ENCODE results near the gene SPG21.
"Not testable (repeated sequence)": the region's sequence is repeated elsewhere in the genome, so short reads cannot be mapped to it uniquely, and the experiment has no call there.

Gene SPG21, protein sequence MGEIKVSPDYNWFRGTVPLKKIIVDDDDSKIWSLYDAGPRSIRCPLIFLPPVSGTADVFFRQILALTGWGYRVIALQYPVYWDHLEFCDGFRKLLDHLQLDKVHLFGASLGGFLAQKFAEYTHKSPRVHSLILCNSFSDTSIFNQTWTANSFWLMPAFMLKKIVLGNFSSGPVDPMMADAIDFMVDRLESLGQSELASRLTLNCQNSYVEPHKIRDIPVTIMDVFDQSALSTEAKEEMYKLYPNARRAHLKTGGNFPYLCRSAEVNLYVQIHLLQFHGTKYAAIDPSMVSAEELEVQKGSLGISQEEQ

DNA sequence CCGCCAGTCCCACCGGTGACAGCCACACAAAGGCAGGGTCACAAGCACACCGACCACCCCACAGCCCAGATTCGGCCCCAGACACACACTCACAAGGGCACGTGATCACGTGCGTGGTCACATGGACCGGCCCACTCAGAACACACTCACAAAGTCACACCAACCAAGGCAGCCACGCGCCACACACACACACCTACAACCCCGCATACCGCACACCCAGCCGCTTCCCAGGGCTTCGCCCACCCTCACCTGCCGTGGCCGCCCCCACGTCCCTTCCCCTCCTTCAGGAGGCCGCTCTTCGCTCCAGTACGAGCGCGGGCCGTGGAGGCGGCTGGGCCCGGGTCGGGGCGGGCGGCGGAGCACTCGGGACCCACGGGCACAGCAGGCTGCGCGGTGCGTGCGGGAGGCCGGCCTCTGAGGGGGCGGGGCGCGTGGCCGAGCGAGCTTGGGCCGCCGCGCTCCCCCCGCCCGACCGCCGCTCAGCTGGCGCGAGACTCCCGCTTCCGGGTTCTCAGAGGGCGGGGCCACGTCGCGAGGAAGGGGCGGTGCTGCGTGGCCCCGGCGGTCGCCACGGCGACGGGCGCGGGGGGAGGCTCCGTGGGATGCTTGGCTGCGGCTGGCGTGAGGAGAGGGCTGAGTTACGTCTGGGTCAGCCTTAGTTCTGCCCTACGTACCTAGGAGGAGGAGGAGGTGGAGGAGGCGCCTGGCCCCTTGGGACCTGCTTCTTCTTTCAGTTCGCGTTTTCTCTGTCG is at the start of gene SPG21:
Gene SPG21, minus strand, starts transcription at position 499 of the 752 bp plus-strand sequence. CDS start 6,345 bp downstream, outside the sequence.
- peak; percentile 75 for DNase-seq (ENCODE audit: low read depth, low spot score)

DNA sequence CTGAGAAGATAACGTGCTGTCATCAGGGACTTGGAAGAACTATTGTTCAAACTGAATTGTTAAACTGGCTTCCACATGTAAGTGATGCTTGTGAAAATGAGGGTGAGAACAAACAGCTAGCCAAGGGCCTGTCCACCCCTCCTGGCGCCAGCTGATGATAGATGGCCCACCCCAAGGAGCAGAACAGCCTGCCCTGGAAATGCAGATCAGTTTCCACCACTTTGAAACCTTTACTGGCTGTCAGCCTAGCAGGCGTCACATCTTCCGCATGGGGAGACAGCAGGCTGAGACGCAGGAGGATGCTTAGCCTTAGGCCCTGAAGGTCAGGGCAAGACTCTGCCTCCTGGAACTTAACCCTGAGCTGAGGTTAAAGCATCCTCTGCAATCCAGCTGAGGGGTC is 49.1 kb upstream of the SPG21 start:
- no peak for DNase-seq (ENCODE audit: low read depth, low spot score)

GRCh38 chr15:65038428-65038827 is 48.7 kb upstream of the SPG21 start:
- DNase-seq (ENCODE audit: low read depth, low spot score): no peak

DNA sequence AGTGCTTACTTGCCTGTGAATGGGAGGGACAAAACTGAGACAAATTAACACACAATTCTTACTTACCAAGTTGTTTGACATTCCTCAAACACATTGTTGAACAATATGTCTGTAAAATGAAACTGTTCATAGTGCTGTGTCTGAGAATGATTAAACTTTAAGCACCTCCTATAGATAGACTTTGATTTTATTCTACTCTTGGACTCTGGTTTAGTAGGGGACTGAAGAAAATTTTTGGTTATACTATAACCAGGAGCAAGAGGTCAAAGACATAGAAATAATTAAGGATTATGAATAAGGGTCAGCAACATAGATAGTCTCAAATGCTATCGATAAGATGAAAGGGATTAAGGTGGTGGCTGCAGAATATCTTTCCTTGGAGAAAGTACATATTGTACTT is 47.6 kb upstream of the SPG21 start:
- DNase-seq (ENCODE audit: low read depth, low spot score): no peak

- DNase-seq (ENCODE audit: low read depth, low spot score): no peak
These were observed 45.0 kb upstream of the SPG21 start for GRCh38 chr15:65034719-65035118.

DNA sequence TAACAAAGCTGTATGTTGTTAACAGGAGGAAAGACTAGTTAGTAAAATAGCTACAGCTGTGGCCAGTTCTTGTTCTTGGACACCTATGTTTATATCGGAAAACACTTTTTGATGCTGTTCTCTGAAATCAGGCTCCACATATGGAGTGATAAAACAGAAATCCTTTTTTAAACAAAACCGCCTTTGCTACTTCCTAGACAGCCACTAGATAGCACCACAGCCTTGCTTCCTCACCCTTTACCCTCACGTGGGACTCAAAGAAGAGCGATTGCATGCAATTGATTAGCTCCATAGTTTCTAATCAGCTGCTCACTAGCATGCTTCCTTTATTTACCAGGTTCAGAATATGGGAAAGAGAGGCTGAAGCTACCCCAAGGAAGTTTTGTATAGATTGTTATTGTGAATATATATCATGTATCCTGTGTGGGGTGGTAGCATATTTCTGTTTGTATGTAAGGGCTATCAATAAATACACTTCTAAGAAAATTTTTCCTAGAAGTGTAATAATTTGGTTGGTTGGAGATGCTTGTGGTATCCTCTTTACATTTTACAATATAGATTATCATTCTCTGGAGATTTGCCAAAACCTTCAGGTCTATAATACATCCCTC is 44.0 kb upstream of the SPG21 start:
- no peak for DNase-seq (ENCODE audit: low read depth, low spot score)

DNA sequence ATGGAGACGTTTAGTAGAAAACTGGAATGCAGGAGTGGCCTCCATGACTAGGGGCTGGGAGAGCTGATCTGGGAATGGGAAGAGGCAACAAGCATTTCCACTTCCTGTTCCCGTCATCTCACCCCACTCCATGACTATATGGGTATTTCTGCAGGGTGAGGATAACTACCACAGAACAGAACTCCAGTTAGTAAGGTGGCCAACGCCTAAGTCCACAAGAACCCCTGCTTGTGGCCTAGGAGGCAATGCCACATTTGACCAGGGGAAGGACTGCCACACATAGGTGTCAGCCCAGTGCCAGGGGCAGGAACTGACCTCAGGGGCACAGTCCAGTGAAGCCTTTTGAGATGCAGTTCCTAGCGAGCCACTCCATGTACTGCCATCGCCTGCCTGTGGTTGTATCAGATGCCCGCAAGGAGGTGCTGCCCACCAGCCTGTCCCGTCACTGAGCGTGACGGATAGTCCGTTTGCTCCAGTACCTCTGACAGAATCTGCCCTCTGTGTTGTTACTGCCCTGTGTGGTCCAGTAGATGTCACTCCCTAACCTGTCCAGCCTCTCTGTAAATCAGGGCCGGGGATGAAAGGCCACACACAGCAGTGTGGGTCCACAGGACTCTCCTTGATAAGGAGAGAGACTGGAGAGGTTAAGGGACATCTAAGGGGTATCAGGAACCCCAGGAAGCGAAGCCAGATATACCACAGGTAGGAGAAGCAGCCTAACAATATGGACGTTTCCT is 43.3 kb upstream of the SPG21 start:
- DNase-seq (ENCODE audit: low read depth, low spot score): no peak

DNA sequence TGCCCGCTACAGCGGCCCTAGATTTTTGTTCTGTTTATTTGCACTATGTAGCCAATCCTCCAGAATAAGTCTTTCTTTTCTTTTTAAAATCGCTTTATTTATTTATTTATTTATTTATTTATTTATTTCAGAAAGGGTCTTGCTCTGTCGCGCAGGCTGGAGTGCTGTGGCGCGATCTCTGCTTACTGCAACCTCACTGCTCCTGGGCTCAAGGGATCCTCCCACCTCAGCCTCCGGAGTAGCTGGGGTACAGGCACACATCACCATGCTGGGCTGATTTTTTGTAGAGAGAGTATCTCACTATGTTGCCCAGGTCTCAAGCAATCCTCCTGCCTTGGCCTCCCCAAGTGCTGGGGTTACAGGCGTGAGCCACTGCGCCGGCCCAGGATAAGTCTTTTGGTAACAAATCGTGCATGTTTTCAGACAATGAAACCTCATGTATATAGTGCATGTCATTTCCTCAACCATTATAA is 40.1 kb upstream of the SPG21 start:
- DNase-seq (ENCODE audit: low read depth, low spot score): no peak

- DNase-seq (ENCODE audit: low read depth, low spot score): peak; percentile 93
These were observed 39.4 kb upstream of the SPG21 start, which contains the start of gene MTFMT for GRCh38 chr15:65028921-65029735. Gene MTFMT, minus strand, starts transcription at chr15:65029639. Its CDS starts 26 bp downstream, at chr15:65029613.

DNA sequence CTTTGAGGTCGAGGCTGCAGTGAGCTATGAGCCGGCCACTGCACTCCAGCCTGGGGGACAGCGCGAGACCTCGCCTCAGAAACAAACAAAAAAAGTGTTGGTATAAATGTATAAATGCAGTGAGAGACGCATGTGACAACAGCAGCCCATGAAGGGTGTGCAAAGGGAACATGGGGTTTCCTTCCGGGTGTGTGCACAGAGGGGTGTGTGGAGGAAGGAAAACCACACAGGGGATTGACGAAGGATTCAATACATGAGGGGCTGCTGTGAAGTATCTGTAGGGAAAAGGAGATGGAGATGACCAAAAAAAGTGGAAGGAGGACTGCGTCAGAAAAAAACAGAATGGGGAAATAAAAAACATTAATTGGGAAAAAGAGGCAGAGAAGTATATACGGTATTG is 38.6 kb upstream of the SPG21 start:
- no peak for DNase-seq (ENCODE audit: low read depth, low spot score)

DNA sequence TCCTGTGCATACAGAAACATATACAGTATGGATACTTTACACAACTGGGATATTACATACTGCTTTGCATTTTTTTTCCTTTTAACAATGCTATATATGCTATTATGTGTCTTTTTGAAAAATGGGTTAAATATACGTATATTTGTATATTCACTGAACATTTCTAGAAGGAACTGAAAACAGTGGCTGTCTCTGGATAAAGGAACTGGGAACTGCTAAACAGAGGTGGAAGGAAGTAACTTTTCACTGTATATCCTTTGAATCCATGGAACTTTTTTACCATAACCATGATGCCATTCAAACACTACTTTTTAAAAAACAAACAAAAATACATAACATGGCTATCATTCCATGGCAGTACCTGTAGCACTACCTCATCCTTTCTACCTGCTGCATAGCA is 37.9 kb upstream of the SPG21 start:
- DNase-seq (ENCODE audit: low read depth, low spot score): no peak

DNA sequence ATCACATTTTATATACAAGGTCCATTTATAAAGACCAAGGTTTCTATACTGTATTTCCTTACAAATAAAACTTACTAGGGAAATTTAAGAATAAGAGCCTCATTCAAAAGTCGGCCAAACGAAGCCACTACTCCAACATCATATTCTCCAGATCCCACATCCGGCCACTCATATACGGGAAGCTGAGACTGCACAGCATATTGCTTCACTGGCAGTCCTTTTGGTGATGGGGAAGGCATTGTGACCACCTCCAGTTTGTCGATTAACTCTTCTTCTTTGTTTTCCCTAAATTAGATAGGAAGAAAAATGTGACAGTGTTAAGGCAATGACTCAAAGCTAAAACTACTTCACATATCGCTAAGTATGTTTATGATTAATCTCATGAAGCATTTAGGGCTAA is 37.0 kb upstream of the SPG21 start:
- no peak for DNase-seq (ENCODE audit: low read depth, low spot score)

GRCh38 chr15:65021488-65021887 is 31.8 kb upstream of the SPG21 start:
- no peak for DNase-seq (ENCODE audit: low read depth, low spot score)

DNA sequence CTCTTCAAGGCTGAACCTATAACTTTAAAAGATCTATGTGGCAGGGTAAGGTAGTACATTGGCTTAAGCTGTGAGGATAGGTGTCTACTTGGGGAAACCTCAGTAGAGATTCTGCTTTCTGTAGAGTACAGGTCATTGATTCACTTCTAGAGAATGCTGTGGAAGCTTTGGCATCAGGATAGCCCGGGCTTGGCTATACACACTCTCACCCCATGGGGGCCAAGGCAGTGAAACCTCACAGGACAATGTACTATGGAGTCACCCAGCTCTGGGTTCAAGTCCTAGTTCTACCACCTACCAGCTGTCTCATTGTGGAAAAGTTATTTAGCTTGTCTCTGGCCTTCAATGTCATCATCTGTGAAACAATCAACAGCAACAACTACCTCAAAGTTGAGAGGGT is 30.7 kb upstream of the SPG21 start:
- no peak for DNase-seq (ENCODE audit: low read depth, low spot score)

DNA sequence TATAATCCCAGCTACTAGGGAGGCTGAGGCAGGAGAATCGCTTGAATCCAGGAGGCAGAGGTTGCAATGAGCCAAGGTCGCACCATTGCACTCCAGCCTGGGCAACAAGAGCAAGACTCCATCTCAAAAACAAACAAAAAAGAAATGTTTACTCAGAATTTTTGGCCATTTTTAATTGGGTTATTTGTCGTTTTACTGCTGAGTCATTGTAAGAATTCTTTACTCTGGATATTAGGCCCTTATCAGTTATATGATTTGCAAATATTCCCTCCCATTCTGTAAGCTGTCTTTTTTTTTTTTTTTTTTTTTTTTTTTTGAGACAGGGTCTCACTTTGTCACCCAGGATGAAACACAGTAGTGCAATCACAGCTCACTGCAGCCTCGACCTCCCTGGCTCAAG is 21.5 kb upstream of the SPG21 start:
- DNase-seq (ENCODE audit: low read depth, low spot score): not testable (repeated sequence)

- no peak for DNase-seq (ENCODE audit: low read depth, low spot score)
These were observed 19.3 kb upstream of the SPG21 start for GRCh38 chr15:65008983-65009382.

DNA sequence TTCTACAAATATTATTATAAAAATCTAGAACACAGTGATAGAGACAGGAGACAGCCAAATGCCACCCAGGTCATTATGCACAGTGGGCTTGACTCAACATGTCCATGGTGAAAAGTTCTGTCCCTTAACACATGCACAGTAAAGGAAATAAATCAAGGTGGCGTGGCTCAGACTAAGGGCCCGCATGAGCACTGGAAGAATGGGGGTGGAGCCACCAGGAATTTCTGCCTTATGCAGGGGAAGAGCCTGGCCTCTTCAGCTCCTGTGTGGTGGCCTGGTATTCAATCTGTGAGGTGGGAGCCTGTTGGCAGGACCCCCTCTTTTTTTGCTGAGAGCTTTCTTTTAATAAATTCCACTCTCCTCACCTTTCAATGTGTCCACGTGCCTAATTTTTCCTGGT is 17.2 kb upstream of the SPG21 start:
- no peak for DNase-seq (ENCODE audit: low read depth, low spot score)

- no peak for DNase-seq (ENCODE audit: low read depth, low spot score)
These were observed 15.3 kb upstream of the SPG21 start for GRCh38 chr15:65004993-65005392.

DNA sequence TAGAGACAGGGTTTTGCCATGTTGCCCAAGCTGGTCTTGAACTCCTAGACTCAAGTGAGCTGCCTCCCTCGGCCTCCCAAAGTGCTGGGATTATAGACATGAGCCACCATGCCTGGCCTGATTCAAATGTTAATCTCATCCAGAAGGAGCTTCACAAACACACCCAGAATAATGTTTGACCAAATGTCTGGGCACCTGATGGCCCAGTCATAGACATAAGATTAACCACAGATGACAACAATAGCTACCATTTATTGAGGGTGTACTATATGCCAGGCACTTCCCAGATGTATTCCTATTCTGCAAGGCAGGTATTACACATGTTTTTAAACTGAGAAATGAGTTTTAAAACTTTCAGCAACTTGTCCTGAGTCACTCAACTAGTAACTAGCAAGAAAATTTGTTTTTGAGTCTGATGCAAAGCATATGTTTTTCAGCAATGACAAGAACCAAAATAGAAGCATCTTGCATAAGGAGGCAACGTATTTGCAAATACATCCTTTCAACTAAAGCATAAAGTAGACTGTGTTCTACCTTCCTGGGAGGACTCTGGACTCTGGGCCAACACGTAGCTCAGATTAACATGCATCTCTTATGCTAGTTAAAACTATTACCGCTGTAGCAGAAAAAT is 8.1 kb upstream of the SPG21 start:
- no peak for DNase-seq (ENCODE audit: low read depth, low spot score)

- DNase-seq (ENCODE audit: low read depth, low spot score): no peak
These were observed 7.4 kb upstream of the SPG21 start for GRCh38 chr15:64997066-64997465.

GRCh38 chr15:64993290-64993689 is 3.6 kb upstream of the SPG21 start:
- no peak for DNase-seq (ENCODE audit: low read depth, low spot score)
